Subcutaneous abdominal adipose tissue (tissue), 5 donors: ENCODE data around the gene VAC14.

ENCODE experiments used
- H3K27ac ChIP-seq: one replicate; pipeline ENCODE4 v1.7.0; 2013; ENCODE audit warnings: low read depth, mild to moderate bottlenecking, inconsistent platforms, low read length, moderate library complexity
- H3K27me3 ChIP-seq, 5 donors: one replicate each; pipeline ENCODE4 v1.7.0; 2013; ENCODE audit warnings: low read length in 5 of 5, inconsistent platforms in 1 of 5; ENCODE audit not compliant: control insufficient read depth in 5 of 5, insufficient read depth in 4 of 5
- H3K36me3 ChIP-seq, 5 donors: one replicate each; pipeline ENCODE4 v1.7.0; 2013; ENCODE audit warnings: low read length in 5 of 5; ENCODE audit not compliant: control insufficient read depth in 5 of 5, insufficient read depth in 5 of 5
- H3K4me1 ChIP-seq, 5 donors: one replicate each; pipeline ENCODE4 v1.7.0; 2013; ENCODE audit warnings: low read length in 5 of 5, mild to moderate bottlenecking in 3 of 5, moderate library complexity in 1 of 5; ENCODE audit not compliant: control insufficient read depth in 5 of 5, insufficient read depth in 5 of 5
- H3K4me3 ChIP-seq, 5 donors: one replicate each; pipeline ENCODE4 v1.7.0; 2013; ENCODE audit warnings: low read length in 5 of 5, low read depth in 1 of 5
- H3K9ac ChIP-seq, 5 donors: one replicate each; pipeline ENCODE4 v1.7.0; 2013; ENCODE audit warnings: low read length in 5 of 5, mild to moderate bottlenecking in 4 of 5, moderate library complexity in 3 of 5
- H3K9me3 ChIP-seq, 5 donors: one replicate each; pipeline ENCODE4 v1.7.0; 2013; ENCODE audit warnings: low read length in 5 of 5; ENCODE audit not compliant: control insufficient read depth in 5 of 5
- donor health status: healthy.
- donor health status: healthy.
- donor health status: healthy.
- donor health status: healthy.
- donor health status: healthy.

VAC14 gene

DNA sequence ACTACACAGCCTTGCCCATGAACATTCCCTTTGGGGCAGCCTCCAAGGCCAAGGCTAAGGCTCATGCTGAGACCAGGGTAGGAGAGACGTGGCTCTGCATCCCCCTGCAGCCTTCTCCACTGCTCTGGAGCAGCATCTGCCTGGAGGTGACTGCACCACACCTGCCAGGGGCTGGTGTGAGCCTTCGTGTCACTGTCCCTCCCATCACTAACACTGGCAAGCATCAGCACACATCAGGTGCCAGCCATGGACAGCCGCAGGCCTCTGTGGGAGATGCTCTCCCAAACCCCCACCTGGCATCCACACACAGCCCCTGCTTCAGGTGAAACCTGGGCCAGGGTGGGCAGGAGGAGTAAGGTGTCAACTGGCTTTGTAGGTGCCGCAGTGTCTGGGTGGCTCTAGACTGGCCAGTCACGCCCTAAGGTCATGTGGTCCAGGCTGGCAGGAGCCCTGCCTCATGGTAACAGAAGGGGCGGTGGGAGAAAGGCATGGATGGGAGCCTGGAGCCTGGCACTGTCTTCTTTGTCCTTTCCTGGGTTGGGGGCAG lies 97.0 kb downstream of the VAC14 start:
- H3K4me1 ChIP-seq, result peaks cover 3 to 49% (median 34%) of the 10 kb centered on the region in 5 donors
- no peaks in the 10 kb centered on the region for H3K27me3 ChIP-seq
- no peak overlapping the region for H3K9ac ChIP-seq
- H3K36me3 ChIP-seq, result peaks cover 0 to 21% (median 4%) of the 10 kb centered on the region in 5 donors
- H3K27ac ChIP-seq, result no peak overlapping the region
- no peaks in the 10 kb centered on the region for H3K9me3 ChIP-seq
- no peak overlapping the region for H3K4me3 ChIP-seq

DNA sequence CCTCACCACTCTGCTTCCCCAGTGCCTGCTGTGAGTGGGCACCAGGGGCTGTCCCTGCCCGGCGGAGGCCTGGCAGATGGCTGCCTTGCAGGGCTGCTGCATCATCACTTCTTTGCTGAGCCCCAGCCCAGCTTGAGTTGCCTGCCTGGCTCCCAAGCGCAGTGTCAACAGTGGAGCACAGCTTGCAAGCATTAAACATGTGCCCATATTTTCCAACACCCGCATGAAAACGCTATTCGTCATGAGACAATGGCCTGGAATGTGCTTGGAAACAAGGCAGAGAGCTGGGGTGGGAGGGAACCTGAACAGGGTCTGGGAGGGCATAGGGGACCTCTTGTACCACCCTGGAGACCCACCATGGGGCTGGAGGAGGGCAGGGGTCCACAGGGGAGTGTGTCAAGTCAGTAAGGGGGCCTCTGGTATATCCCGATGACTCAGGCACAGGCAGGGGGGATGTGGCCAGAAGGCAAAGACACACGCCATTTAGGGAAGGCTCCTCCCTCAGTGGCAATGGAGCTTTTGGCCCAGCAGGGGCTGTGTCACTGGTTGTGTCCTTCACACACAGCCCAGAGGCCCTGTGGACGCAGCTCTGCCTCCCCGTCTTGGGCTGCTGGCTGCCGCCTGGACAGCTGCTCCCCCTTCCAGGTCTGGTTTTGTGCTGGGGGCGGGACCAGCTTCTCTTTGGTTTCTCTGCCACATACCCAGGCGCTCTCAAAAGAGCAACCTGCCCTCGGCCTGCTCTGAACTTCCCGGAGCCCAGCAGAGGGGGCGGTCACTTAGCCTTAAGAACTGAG lies 97.7 kb downstream of the VAC14 start:
- no peaks in the 10 kb centered on the region for H3K27me3 ChIP-seq
- peaks cover 3 to 46% (median 28%) of the 10 kb centered on the region in 5 donors for H3K4me1 ChIP-seq
- no peak overlapping the region for H3K9ac ChIP-seq
- no peaks in the 10 kb centered on the region for H3K9me3 ChIP-seq
- no peak overlapping the region for H3K4me3 ChIP-seq
- H3K36me3 ChIP-seq, result peaks cover 0 to 21% (median 8%) of the 10 kb centered on the region in 5 donors
- H3K27ac ChIP-seq, result no peak overlapping the region

DNA sequence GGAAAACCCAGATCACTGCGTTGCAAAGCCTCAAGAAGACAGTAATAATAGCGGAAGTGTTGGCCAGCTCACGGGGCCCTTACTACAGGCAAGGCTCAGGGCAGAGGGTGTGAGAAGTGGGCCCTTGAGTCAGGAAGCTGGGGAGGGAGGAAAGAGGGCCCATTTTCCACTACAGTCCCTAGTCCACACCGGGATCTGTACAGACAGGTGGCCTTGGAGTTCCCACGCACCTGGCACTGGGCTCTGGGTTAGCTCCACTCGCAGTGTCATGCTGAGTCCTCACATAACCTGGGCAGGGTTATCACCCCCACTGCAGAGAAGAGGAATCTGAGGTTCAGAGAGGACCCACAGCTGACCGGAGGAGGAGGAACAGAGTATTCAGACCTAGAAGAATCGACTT lies 98.3 kb downstream of the VAC14 start:
- Histone ChIP-seq H3K4me3 (no peak overlapping the region), H3K27ac (no peak overlapping the region), H3K9ac (no peak overlapping the region), H3K9me3 (no peaks in the 10 kb centered on the region), H3K27me3 (no peaks in the 10 kb centered on the region), H3K36me3 (peaks cover 0 to 26% (median 10%) of the 10 kb centered on the region in 5 donors), H3K4me1 (peaks cover 3 to 49% (median 27%) of the 10 kb centered on the region in 5 donors)

DNA sequence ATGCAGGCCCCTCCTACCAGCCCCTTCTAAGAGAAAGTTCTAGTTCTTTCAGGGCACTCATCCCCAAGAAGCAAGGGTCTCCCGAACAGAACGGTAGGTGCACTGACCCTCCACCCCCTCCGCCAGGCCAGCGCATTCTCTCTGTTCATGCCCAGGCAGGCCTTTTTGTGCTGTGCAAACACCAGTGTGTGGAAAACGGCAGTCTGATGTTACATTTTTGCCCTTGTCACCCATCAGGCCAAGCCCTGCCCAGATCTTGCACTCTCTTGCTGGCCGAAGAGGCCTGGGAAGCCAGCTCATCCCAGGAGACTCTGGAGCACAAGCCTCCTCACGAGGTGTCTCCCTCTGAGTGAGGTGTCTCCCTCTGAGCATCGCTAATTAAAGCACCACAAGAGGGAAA lies 99.0 kb downstream of the VAC14 start:
- H3K9me3 ChIP-seq, result no peaks in the 10 kb centered on the region
- H3K27ac ChIP-seq, result no peak overlapping the region
- no peaks in the 10 kb centered on the region for H3K27me3 ChIP-seq
- H3K4me1 ChIP-seq, result peaks cover 2 to 50% (median 27%) of the 10 kb centered on the region in 5 donors
- no peak overlapping the region for H3K9ac ChIP-seq
- peaks cover 0 to 26% (median 10%) of the 10 kb centered on the region in 5 donors for H3K36me3 ChIP-seq
- no peak overlapping the region for H3K4me3 ChIP-seq

DNA sequence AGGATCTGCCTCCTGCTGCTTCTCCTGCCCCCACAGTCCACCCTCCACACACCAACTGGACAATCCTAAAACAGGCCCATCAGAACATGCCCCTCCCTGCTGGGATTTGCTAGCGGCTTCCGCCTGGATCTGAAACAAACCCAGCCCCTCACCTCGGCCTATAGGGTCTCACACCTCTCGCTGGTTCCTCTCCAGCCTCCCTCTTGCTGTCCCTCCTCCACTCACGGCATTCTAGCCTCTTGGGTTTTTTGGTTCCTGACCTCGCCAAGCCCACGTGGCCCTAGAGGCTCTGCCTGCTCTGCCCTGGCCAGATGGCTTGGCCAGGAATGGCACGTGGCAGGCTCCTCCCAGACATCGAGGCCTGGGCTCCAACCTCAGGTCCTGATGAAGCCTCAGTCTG lies 99.4 kb downstream of the VAC14 start:
- Histone ChIP-seq H3K4me1 (peaks cover 0 to 49% (median 27%) of the 10 kb centered on the region in 5 donors), H3K27ac (no peak overlapping the region), H3K9ac (peak overlapping the region in 1 of 5 donors; percentile 9)

DNA sequence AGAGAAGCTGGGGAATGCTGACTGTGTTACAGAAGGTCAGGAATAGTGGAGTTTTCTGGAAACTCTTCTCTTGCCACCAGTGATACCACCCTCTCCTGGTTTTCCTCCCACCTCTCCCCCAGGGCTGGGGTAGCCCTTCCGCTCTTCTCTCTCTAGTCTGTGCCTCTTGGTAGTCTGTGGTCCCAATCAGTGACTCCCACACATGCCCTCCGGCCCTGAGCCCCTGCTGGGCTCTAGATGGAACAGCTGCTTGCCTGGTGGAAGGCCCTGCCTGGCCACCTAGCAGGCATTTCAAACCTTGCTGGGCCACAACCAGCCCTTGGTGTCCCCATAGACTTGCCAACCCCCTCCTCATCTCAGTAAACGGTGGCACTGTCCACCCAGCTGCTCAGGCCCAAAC lies 99.9 kb downstream of the VAC14 start:
- no peaks in the 10 kb centered on the region for H3K9me3 ChIP-seq
- peaks cover 0 to 26% (median 10%) of the 10 kb centered on the region in 5 donors for H3K36me3 ChIP-seq
- H3K9ac ChIP-seq, result peak overlapping the region in 1 of 5 donors; percentile 0
- H3K27me3 ChIP-seq, result no peaks in the 10 kb centered on the region
- H3K27ac ChIP-seq, result no peak overlapping the region
- H3K4me3 ChIP-seq, result no peak overlapping the region
- peaks cover 0 to 53% (median 28%) of the 10 kb centered on the region in 5 donors for H3K4me1 ChIP-seq

More for the DNA sequence above, 99.4 kb downstream of the VAC14 start:
- Histone ChIP-seq H3K9me3 (no peaks in the 10 kb centered on the region), H3K4me3 (no peak overlapping the region), H3K36me3 (peaks cover 0 to 26% (median 10%) of the 10 kb centered on the region in 5 donors), H3K27me3 (no peaks in the 10 kb centered on the region)

DNA sequence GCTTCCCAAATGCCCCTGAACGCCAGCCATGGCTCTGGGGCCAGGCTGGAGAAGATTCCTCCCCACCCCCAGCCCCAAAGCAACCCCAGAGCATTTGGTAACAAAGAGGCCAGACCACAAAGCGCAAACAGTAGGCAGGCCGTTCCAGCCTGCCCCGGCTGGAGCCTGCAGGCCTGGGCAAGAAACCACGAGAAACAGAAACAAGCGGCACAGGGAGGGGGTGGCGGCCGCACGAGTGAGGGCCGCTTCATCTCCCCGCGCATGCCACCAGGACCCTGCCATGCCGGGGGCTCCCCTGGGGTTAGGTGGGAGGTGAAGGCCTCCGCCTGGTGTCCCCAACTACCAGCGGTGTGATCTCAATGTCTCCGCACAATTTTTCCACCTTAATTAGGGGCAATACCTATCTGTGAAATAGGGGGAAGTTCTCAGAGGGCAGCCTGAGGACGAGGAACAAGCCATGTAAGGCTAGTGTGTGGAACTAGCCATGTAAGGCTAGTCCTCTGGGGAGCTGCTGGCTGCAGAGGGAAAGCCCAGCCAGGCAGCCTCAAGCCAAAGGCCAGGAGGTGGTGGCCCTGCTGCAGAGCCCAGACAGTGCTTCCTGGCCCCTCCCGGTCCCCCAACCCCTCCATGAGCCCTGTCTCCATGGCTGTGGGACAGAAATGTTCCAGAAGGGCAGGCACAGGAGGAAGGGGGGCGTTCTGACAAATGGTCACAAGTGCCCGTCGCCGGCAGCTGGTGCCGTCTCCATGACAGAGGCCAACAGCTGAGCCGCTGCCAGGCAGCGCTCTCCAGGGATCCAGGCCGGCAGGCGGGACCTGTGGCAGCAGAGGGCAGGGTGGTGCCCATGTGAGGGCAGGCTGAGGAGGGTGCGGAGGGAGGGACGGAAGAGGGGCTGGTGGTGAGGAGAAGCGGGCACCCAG lies 100.6 kb downstream of the VAC14 start:
- H3K9ac ChIP-seq, result peak overlapping the region in 2 of 5 donors; percentile 0 to 22
- peaks cover 0 to 31% (median 10%) of the 10 kb centered on the region in 5 donors for H3K36me3 ChIP-seq
- H3K27me3 ChIP-seq, result no peaks in the 10 kb centered on the region
- H3K4me1 ChIP-seq, result peaks cover 5 to 60% (median 28%) of the 10 kb centered on the region in 5 donors
- no peak overlapping the region for H3K27ac ChIP-seq
- no peaks in the 10 kb centered on the region for H3K9me3 ChIP-seq
- H3K4me3 ChIP-seq, result no peak overlapping the region

DNA sequence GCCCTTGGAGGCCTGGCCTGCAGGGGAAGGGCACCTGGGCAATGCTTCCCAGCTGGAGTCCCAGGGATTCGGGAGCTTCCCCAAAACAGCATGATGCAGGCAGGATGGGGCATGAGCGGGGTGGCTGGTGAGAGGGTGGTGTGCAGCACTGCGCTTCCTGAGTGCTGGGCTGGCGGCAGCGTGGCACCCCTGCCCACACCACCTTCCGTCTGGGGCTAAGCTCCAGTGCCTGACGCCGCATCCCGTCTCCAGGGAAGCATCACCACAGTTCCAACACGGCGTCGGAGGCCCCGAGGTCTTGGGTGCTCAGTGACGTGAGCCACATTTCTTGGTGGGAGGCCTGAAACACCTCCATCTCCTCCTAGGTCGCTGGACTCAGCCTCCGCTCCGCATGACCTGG lies 101.3 kb downstream of the VAC14 start:
- H3K4me1 ChIP-seq, result peaks cover 5 to 66% (median 29%) of the 10 kb centered on the region in 5 donors
- H3K9me3 ChIP-seq, result no peaks in the 10 kb centered on the region
- H3K27ac ChIP-seq, result no peak overlapping the region
- H3K4me3 ChIP-seq, result no peak overlapping the region
- peaks cover 0 to 33% (median 10%) of the 10 kb centered on the region in 5 donors for H3K36me3 ChIP-seq
- H3K9ac ChIP-seq, result no peak overlapping the region
- no peaks in the 10 kb centered on the region for H3K27me3 ChIP-seq

DNA sequence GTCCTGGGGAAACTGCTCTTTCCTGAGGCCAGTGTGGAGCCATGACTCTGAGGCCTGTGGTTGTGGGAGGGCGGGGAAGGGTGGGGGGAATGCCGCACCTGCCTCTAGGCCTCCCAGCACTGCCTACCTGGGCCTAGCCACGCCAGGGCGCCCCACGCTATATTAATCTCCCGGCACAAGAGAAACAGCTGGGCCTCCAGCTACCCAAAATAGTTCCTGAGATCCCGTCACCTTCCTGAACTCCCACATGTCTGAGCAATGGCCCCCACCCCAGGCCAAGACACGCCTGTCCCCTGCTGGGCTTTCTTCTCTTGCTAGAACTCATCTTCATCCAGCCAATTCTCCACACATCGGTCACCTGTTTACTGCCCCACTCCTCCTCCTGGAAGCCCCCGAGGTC lies 102.1 kb downstream of the VAC14 start:
- Histone ChIP-seq H3K9me3 (no peaks in the 10 kb centered on the region), H3K9ac (no peak overlapping the region), H3K4me3 (no peak overlapping the region), H3K27me3 (no peaks in the 10 kb centered on the region), H3K36me3 (peaks cover 0 to 34% (median 12%) of the 10 kb centered on the region in 5 donors), H3K4me1 (peaks cover 5 to 74% (median 37%) of the 10 kb centered on the region in 5 donors), H3K27ac (no peak overlapping the region)
